Stimulated activated CD4-positive, alpha-beta T cell treated with anti-CD3 and anti-CD28 coated beads, Interleukin-4, amount 100 ng/mL, for 4 hours (primary cell): ENCODE data around the gene RNF149.
"Not testable (repeated sequence)": the region's sequence is repeated elsewhere in the genome, so short reads cannot be mapped to it uniquely, and the experiment has no call there.

ENCODE experiments used
- DNase-seq, 2 experiments: peaks; one replicate each; pipeline ENCODE4 v3.0.0-alpha.2; 2020

RNF149 gene

GRCh38 chr2:101330253-101330933, 21.9 kb upstream of the RNF149 start:
- peak; percentile 38 to 49 for DNase-seq

- no peak for DNase-seq
These were observed 20.5 kb upstream of the RNF149 start for GRCh38 chr2:101329026-101329425.

GRCh38 chr2:101328474-101329007, 20.0 kb upstream of the RNF149 start:
- no peak for DNase-seq

- no peak for DNase-seq
These were observed 19.4 kb upstream of the RNF149 start for GRCh38 chr2:101327863-101328394.

- DNase-seq = no peak
These were observed 16.9 kb upstream of the RNF149 start for GRCh38 chr2:101325425-101325824.

GRCh38 chr2:101316568-101316967, 8.1 kb upstream of the RNF149 start:
- not testable (repeated sequence) for DNase-seq

GRCh38 chr2:101311696-101312017, 3.2 kb upstream of the RNF149 start:
- no peak for DNase-seq

- no peak for DNase-seq
These were observed 2.6 kb upstream of the RNF149 start for GRCh38 chr2:101310834-101311695.

- DNase-seq = no peak
These were observed 1.8 kb upstream of the RNF149 start for GRCh38 chr2:101310090-101310833.

GRCh38 chr2:101307950-101308431, 510 bp downstream of the RNF149 start:
- DNase-seq = peak in 1 of 2 experiments; percentile 26

- peak in 1 of 2 experiments; percentile 11 for DNase-seq
These were observed 998 bp downstream of the RNF149 start for GRCh38 chr2:101307503-101307902.

- no peak for DNase-seq
These were observed 2.1 kb downstream of the RNF149 start for GRCh38 chr2:101306410-101306809.

- DNase-seq = no peak
These were observed 2.9 kb downstream of the RNF149 start for GRCh38 chr2:101305492-101306078.

GRCh38 chr2:101305035-101305434, 3.5 kb downstream of the RNF149 start:
- DNase-seq = no peak

- no peak for DNase-seq
These were observed 4.8 kb downstream of the RNF149 start for GRCh38 chr2:101303688-101304087.

- DNase-seq = no peak
These were observed 6.5 kb downstream of the RNF149 start for GRCh38 chr2:101302016-101302415.

- no peak for DNase-seq
These were observed 7.7 kb downstream of the RNF149 start for GRCh38 chr2:101300836-101301235.

- peak; percentile 12 to 17 for DNase-seq
These were observed 8.3 kb downstream of the RNF149 start for GRCh38 chr2:101300164-101300563.

GRCh38 chr2:101299604-101300003, 8.9 kb downstream of the RNF149 start:
- no peak for DNase-seq

- no peak for DNase-seq
These were observed 11.1 kb downstream of the RNF149 start for GRCh38 chr2:101297383-101297782.

- DNase-seq = no peak
These were observed 12.1 kb downstream of the RNF149 start for GRCh38 chr2:101296371-101296770.

GRCh38 chr2:101295895-101296294, 12.6 kb downstream of the RNF149 start:
- no peak for DNase-seq
